Muscle of leg (tissue), 11 donors: ENCODE data around the gene FBXL15. TPM values are rescaled to one million over a fixed set of nuclear protein-coding genes. Genes with fewer than 3 reads are reported as not detected.
A peak's percentile ranks its signal among the peaks of the same experiment; 100 is the strongest.

Source experiments
- DNase-seq: peaks from one replicate; pipeline ENCODE4 v3.0.0; 2013
- H3K27ac ChIP-seq: one replicate; pipeline ENCODE4 v1.5.1; 2013; ENCODE audit warnings: mild to moderate bottlenecking, low read length, control low read depth
- H3K27me3 ChIP-seq: one replicate; pipeline ENCODE4 v1.6.1; 2013; ENCODE audit warnings: low read length; ENCODE audit not compliant: control insufficient read depth, insufficient read depth
- H3K36me3 ChIP-seq: one replicate; pipeline ENCODE4 v1.6.1; 2013; ENCODE audit warnings: low read length; ENCODE audit not compliant: control insufficient read depth, insufficient read depth
- H3K4me1 ChIP-seq: one replicate; pipeline ENCODE4 v1.6.1; 2013; ENCODE audit warnings: low read length; ENCODE audit not compliant: control insufficient read depth, insufficient read depth
- H3K4me3 ChIP-seq: one replicate; pipeline ENCODE4 v1.5.1; 2013; ENCODE audit warnings: low read length, control low read depth
- H3K9me3 ChIP-seq: replicated peaks from 2 replicates; pipeline ENCODE4 v1.6.1; 2013; ENCODE audit warnings: low read depth, low read length; ENCODE audit not compliant: control insufficient read depth
- WGBS: methylation state at CpG from one replicate; pipeline ENCODE4 v1.1.5; 2013; ENCODE audit warnings: missing lambda C conversion rate; ENCODE audit not compliant: insufficient coverage; 5-methylcytosine and 5-hydroxymethylcytosine counted together
- polyA plus RNA-seq, 8 donors: library from polyadenylated mRNA; unstranded; fragments of 120-200 nt; gene quantifications; one replicate each; pipeline versions ENCODE4 v1.2.1 to v1.2.3, GENCODE V29; 2013; ENCODE audit warnings: inconsistent platforms in 1 of 8, low replicate concordance in 1 of 8; ENCODE audit not compliant: insufficient read length in 8 of 8, insufficient read depth in 1 of 8
- total RNA-seq: library from RNA; stranded (reverse); fragments of 120-200 nt; gene quantifications from one replicate; pipeline ENCODE4 v1.2.4, GENCODE V29; 2013

The FBXL15 gene
- total and polyA plus RNA-seq, 9 donors = 5.3 to 9.7 (median 7.3) TPM

- Histone ChIP-seq H3K27me3 (no peaks in the 10 kb centered on the region), H3K27ac (no peak overlapping the region), H3K36me3 (peaks cover 42% of the 10 kb centered on the region), H3K9me3 (no peaks in the 10 kb centered on the region), H3K4me1 (peaks cover 2% of the 10 kb centered on the region), H3K4me3 (no peak overlapping the region)
- DNase-seq = no peak
- WGBS = 90% methylated on average over 1 of the region's 4 CpGs
Observed at GRCh38 chr10:102384606-102385429, 35.8 kb upstream of the FBXL15 start.

- no peak overlapping the region for H3K4me3 ChIP-seq
- peaks cover 3% of the 10 kb centered on the region for H3K27me3 ChIP-seq
- H3K9me3 ChIP-seq = no peaks in the 10 kb centered on the region
- H3K27ac ChIP-seq = no peak overlapping the region
- WGBS = 100% methylated on average over 1 of the region's 3 CpGs
- DNase-seq = no peak
- peaks cover 13% of the 10 kb centered on the region for H3K4me1 ChIP-seq
- H3K36me3 ChIP-seq = no peaks in the 10 kb centered on the region
Observed at GRCh38 chr10:102389894-102390293, 30.7 kb upstream of the FBXL15 start.

GRCh38 chr10:102392306-102392705 is 28.3 kb upstream of the FBXL15 start:
- WGBS = 86% methylated on average over 3 of the region's 5 CpGs
- Histone ChIP-seq H3K27me3 (peaks cover 3% of the 10 kb centered on the region), H3K36me3 (peaks cover 6% of the 10 kb centered on the region), H3K4me1 (peaks cover 27% of the 10 kb centered on the region), H3K9me3 (no peaks in the 10 kb centered on the region), H3K4me3 (no peak overlapping the region), H3K27ac (no peak overlapping the region)
- DNase-seq = no peak

- Histone ChIP-seq H3K27me3 (peaks cover 3% of the 10 kb centered on the region), H3K4me3 (peak overlapping the region; percentile 87), H3K4me1 (peaks cover 27% of the 10 kb centered on the region), H3K36me3 (peaks cover 18% of the 10 kb centered on the region), H3K9me3 (no peaks in the 10 kb centered on the region), H3K27ac (peak overlapping the region; percentile 95)
- WGBS = 19% methylated on average over 22 of the region's 30 CpGs
- no peak for DNase-seq
Observed at GRCh38 chr10:102393411-102394078, 27.1 kb upstream of the FBXL15 start.

GRCh38 chr10:102394079-102394800 is 26.4 kb upstream of the FBXL15 start:
- Histone ChIP-seq H3K9me3 (no peaks in the 10 kb centered on the region), H3K36me3 (peaks cover 19% of the 10 kb centered on the region), H3K4me3 (peak overlapping the region; percentile 87), H3K4me1 (peaks cover 34% of the 10 kb centered on the region), H3K27ac (peak overlapping the region; percentile 95), H3K27me3 (peaks cover 3% of the 10 kb centered on the region)
- WGBS = under 1% methylated on average over 67 of the region's 71 CpGs
- DNase-seq = peak; percentile 97

GRCh38 chr10:102394801-102395399 is 25.7 kb upstream of the FBXL15 start:
- H3K27me3 ChIP-seq = peaks cover 3% of the 10 kb centered on the region
- H3K36me3 ChIP-seq = peaks cover 22% of the 10 kb centered on the region
- no peaks in the 10 kb centered on the region for H3K9me3 ChIP-seq
- H3K4me3 ChIP-seq = peak overlapping the region; percentile 87
- peak overlapping the region; percentile 95 for H3K27ac ChIP-seq
- no peak for DNase-seq
- WGBS = 2% methylated on average over 18 of the region's 35 CpGs
- H3K4me1 ChIP-seq = peaks cover 38% of the 10 kb centered on the region

GRCh38 chr10:102395400-102396316 is 25.0 kb upstream of the FBXL15 start, which contains the start of gene NFKB2:
Gene NFKB2, plus strand, starts transcription at chr10:102395705. Its CDS starts 255 bp downstream, at chr10:102395960.
- Histone ChIP-seq H3K4me3 (peak within 1 kb of the TSS; percentile 87), H3K27me3 (peaks cover 3% of the 10 kb centered on the region), H3K4me1 (peaks cover 41% of the 10 kb centered on the region), H3K36me3 (peaks cover 29% of the 10 kb centered on the region), H3K9me3 (no peaks in the 10 kb centered on the region), H3K27ac (peak within 1 kb of the TSS; percentile 95)
- DNase-seq = peak; percentile 97
- 0% methylated on average over 26 of the region's 42 CpGs for WGBS

- Histone ChIP-seq H3K4me3 (peak overlapping the region; percentile 87), H3K36me3 (peaks cover 36% of the 10 kb centered on the region), H3K27me3 (no peaks in the 10 kb centered on the region), H3K4me1 (peaks cover 41% of the 10 kb centered on the region), H3K9me3 (no peaks in the 10 kb centered on the region), H3K27ac (peak overlapping the region; percentile 95)
- WGBS = 51% methylated on average over 3 of the region's 4 CpGs
- DNase-seq = no peak
Observed at GRCh38 chr10:102396317-102396650, 24.4 kb upstream of the FBXL15 start.

GRCh38 chr10:102396730-102397151 is 23.9 kb upstream of the FBXL15 start:
- Histone ChIP-seq H3K9me3 (no peaks in the 10 kb centered on the region), H3K4me3 (no peak overlapping the region), H3K27ac (peak overlapping the region; percentile 95), H3K36me3 (peaks cover 40% of the 10 kb centered on the region), H3K4me1 (peaks cover 41% of the 10 kb centered on the region), H3K27me3 (no peaks in the 10 kb centered on the region)
- DNase-seq = no peak
- 87% methylated on average over 9 of the region's 12 CpGs for WGBS
